H1 (cell line): Measurements from ENCODE around the gene FOXC2. TPM values are rescaled to one million over a fixed set of nuclear protein-coding genes. Genes with fewer than 3 reads are reported as not detected.

Source experiments
- CTCF ChIA-PET: fragments of 300-600 bp; sonication (Branson Sonifier 250); formaldehyde crosslinking; loops from one replicate; lab custom pipeline; 2021; ENCODE audit not compliant: partially characterized antibody; lab: Charles Lee
- POLR2A ChIA-PET: fragments of 300-600 bp; sonication (Branson Sonifier 250); formaldehyde crosslinking; loops from one replicate; lab custom pipeline; 2021; ENCODE audit warnings: inconsistent platforms; ENCODE audit not compliant: partially characterized antibody; lab: Charles Lee
- DNase-seq, 2 experiments: peaks; one replicate each; pipeline versions ENCODE4 v3.0.0 to v3.0.0-alpha.2; 2010 to 2022; ENCODE audit warnings: low spot score in 2 of 2, low read depth in 1 of 2, mixed read lengths in 1 of 2
- FAIRE-seq: peaks from 2 replicates; lab custom pipeline; 2011; peaks lifted over from hg19 to GRCh38; lab: Jason Lieb, UNC
- H2AFZ ChIP-seq: 2 replicates; pipeline ENCODE4 v1.8.1; 2012; ENCODE audit warnings: low read length, inconsistent platforms
- H2AK5ac ChIP-seq: 2 replicates; pipeline ENCODE4 v1.6.1; 2013; ENCODE audit warnings: low read depth, low read length
- H2BK120ac ChIP-seq: replicated peaks from 2 replicates; pipeline ENCODE3; 2013; ENCODE audit warnings: low read depth, low read length, inconsistent platforms
- H2BK12ac ChIP-seq: 2 replicates; pipeline ENCODE4 v1.6.1; 2013; ENCODE audit warnings: low read depth, low read length
- H2BK15ac ChIP-seq: 2 replicates; pipeline ENCODE4 v1.6.1; 2013; ENCODE audit warnings: low read length
- H2BK20ac ChIP-seq: 2 replicates; pipeline ENCODE4 v1.6.1; 2013; ENCODE audit warnings: low read length
- H2BK5ac ChIP-seq: 2 replicates; pipeline ENCODE4 v1.6.1; 2013; ENCODE audit warnings: low read depth, low read length
- H3K14ac ChIP-seq: 2 replicates; pipeline ENCODE4 v1.6.1; 2013; ENCODE audit warnings: inconsistent platforms; ENCODE audit not compliant: insufficient read length
- H3K18ac ChIP-seq: 2 replicates; pipeline ENCODE4 v1.6.1; 2013; ENCODE audit warnings: low read length; ENCODE audit errors: extremely low read depth
- H3K23ac ChIP-seq: 2 replicates; pipeline ENCODE4 v1.6.1; 2013; ENCODE audit warnings: inconsistent platforms; ENCODE audit not compliant: insufficient read length
- H3K23me2 ChIP-seq: 2 replicates; pipeline ENCODE4 v1.6.1; 2013; ENCODE audit warnings: low read depth, low read length
- H3K27ac ChIP-seq: 2 replicates; pipeline ENCODE4 v1.6.1; 2011; ENCODE audit warnings: low read depth, low read length, inconsistent platforms
- H3K27me3 ChIP-seq, 4 experiments: replicated peaks in 1 of 4; 1 replicate in 1 of 4; 2 replicates in 3 of 4; pipeline versions ENCODE4 v1.6.1 to v1.8.1; 2011 to 2013; ENCODE audit warnings: low read length in 3 of 4, mild to moderate bottlenecking in 3 of 4, inconsistent platforms in 2 of 4, mixed read lengths in 2 of 4, moderate library complexity in 1 of 4; ENCODE audit not compliant: control insufficient read depth in 3 of 4, insufficient read depth in 3 of 4; ENCODE audit errors: extremely low read depth in 1 of 4
- H3K36me3 ChIP-seq, 4 experiments: 2 replicates each; pipeline versions ENCODE4 v1.6.1 to v1.8.1; 2011 to 2013; ENCODE audit warnings: mild to moderate bottlenecking in 4 of 4, low read length in 3 of 4, moderate library complexity in 2 of 4, control low read depth in 1 of 4, inconsistent platforms in 1 of 4; ENCODE audit not compliant: insufficient read depth in 4 of 4, control insufficient read depth in 2 of 4
- H3K4ac ChIP-seq: replicated peaks from 2 replicates; pipeline ENCODE3; 2013; ENCODE audit warnings: low read length, low read depth, mixed read lengths, inconsistent platforms; ENCODE audit not compliant: insufficient read length
- H3K4me1 ChIP-seq, 4 experiments: replicated peaks in 1 of 4; 1 replicate in 1 of 4; 2 replicates in 3 of 4; pipeline versions ENCODE4 v1.6.1 to v1.8.1; 2011 to 2013; ENCODE audit warnings: low read length in 3 of 4, inconsistent platforms in 2 of 4, mixed read lengths in 1 of 4; ENCODE audit not compliant: insufficient read depth in 4 of 4, control insufficient read depth in 3 of 4
- H3K4me2 ChIP-seq, 2 experiments: 2 replicates each; pipeline versions ENCODE4 v1.6.1 to v1.8.1; 2011 to 2013; ENCODE audit warnings: low read depth in 2 of 2, low read length in 2 of 2, control low read depth in 1 of 2, inconsistent platforms in 1 of 2, mild to moderate bottlenecking in 1 of 2; ENCODE audit not compliant: insufficient read depth in 1 of 2
- H3K4me3 ChIP-seq, 4 experiments: fragments of 200-600, 300-600 bp in 1 of 4; sonication (generic), shearing (Covaris generic), sonication (Bioruptor Twin) in 1 of 4; 2 replicates each; pipeline versions ENCODE4 v1.5.1 to v1.8.1; 2011 to 2016; ENCODE audit warnings: low read length in 4 of 4, low read depth in 3 of 4, control low read depth in 2 of 4, inconsistent platforms in 2 of 4, mild to moderate bottlenecking in 2 of 4, mixed read lengths in 1 of 4, moderate library complexity in 1 of 4; ENCODE audit not compliant: insufficient read depth in 2 of 4; ENCODE audit errors: extremely low read depth in 1 of 4
- H3K56ac ChIP-seq: replicated peaks from 2 replicates; pipeline ENCODE3; 2013; ENCODE audit warnings: low read depth, mild to moderate bottlenecking, mixed read lengths, low read length, inconsistent platforms; ENCODE audit not compliant: insufficient read length
- H3K79me1 ChIP-seq: 2 replicates; pipeline ENCODE4 v1.6.1; 2013; ENCODE audit warnings: low read depth, low read length, control low read depth
- H3K79me2 ChIP-seq, 2 experiments: 2 replicates each; pipeline versions ENCODE4 v1.6.1 to v1.8.1; 2012 to 2013; ENCODE audit warnings: low read length in 2 of 2, mild to moderate bottlenecking in 2 of 2, inconsistent platforms in 1 of 2; ENCODE audit not compliant: insufficient read depth in 2 of 2, control insufficient read depth in 1 of 2
- H3K9ac ChIP-seq, 4 experiments: replicated peaks in 1 of 4; 1 replicate in 1 of 4; 2 replicates in 3 of 4; pipeline versions ENCODE4 v1.6.1 to v1.8.1; 2011 to 2013; ENCODE audit warnings: low read depth in 3 of 4, low read length in 3 of 4, control low read depth in 2 of 4, mild to moderate bottlenecking in 2 of 4, moderate library complexity in 2 of 4, inconsistent platforms in 1 of 4; ENCODE audit errors: extremely low read depth in 1 of 4
- H3K9me3 ChIP-seq, 2 experiments: 2 replicates each; pipeline versions ENCODE4 v1.6.1 to v1.8.1; 2012 to 2013; ENCODE audit warnings: mild to moderate bottlenecking in 2 of 2, moderate library complexity in 2 of 2, control low read depth in 1 of 2, inconsistent platforms in 1 of 2, low read depth in 1 of 2, low read length in 1 of 2, mixed read lengths in 1 of 2; ENCODE audit not compliant: insufficient read depth in 2 of 2
- H4K20me1 ChIP-seq, 2 experiments: replicated peaks in 1 of 2; 2 replicates each; pipeline versions ENCODE3 to v1.8.1; 2011 to 2013; ENCODE audit warnings: inconsistent platforms in 2 of 2, low read length in 2 of 2, mild to moderate bottlenecking in 1 of 2; ENCODE audit not compliant: insufficient read depth in 2 of 2, control insufficient read depth in 1 of 2
- H4K5ac ChIP-seq: 2 replicates; pipeline ENCODE4 v1.6.1; 2013; ENCODE audit warnings: low read length, low read depth, mixed read lengths, inconsistent platforms; ENCODE audit not compliant: insufficient read length
- H4K8ac ChIP-seq: 2 replicates; pipeline ENCODE4 v1.8.0; 2013; ENCODE audit warnings: mild to moderate bottlenecking, moderate library complexity, low read length, inconsistent platforms; ENCODE audit not compliant: insufficient read depth; ENCODE audit errors: extremely low read depth
- H4K91ac ChIP-seq: replicated peaks from 2 replicates; pipeline ENCODE3; 2013; ENCODE audit warnings: low read length, mixed read lengths, inconsistent platforms; ENCODE audit not compliant: insufficient read length
- HDAC6 ChIP-seq: IDR thresholded peaks from one replicate; pipeline ENCODE4 v1.7.1; 2012; ENCODE audit warnings: low read depth, mild to moderate bottlenecking, inconsistent platforms, low read length, moderate library complexity
- POLR2AphosphoS5 ChIP-seq: IDR thresholded peaks from 2 replicates; pipeline ENCODE4 v1.6.1; 2011; ENCODE audit warnings: low read depth, low read length
- YY1 ChIP-seq: IDR thresholded peaks from 2 replicates; pipeline ENCODE4 v1.6.1; 2011; ENCODE audit warnings: low read depth, mild to moderate bottlenecking, low read length
- WGBS, 2 experiments: shearing (Covaris generic) in 1 of 2; methylation state at CpG; one replicate each; pipeline versions ENCODE4 v1.1.6 to v1.1.7; 2013 to 2015; ENCODE audit warnings: low lambda C conversion rate in 2 of 2, mixed read lengths in 2 of 2, inconsistent platforms in 1 of 2, low coverage in 1 of 2, missing lambda C conversion rate in 1 of 2; ENCODE audit not compliant: insufficient replicate concordance in 2 of 2, insufficient coverage in 1 of 2, insufficient read length in 1 of 2; ENCODE audit errors: extremely low coverage in 1 of 2, missing lambda C conversion rate in 1 of 2; 5-methylcytosine and 5-hydroxymethylcytosine counted together
- polyA plus RNA-seq, 7 experiments: library from polyadenylated mRNA; depleted of rRNA in 3 of 7; stranded (reverse) in 5 of 7; unstranded in 2 of 7; fragments of >200 nt in 5 of 7; fragments of 200-250 nt in 2 of 7; gene quantifications; 1 replicate in 5 of 7; 2 replicates in 1 of 7; 4 replicates in 1 of 7; pipeline versions ENCODE4 v1.2.1 to v1.2.3, GENCODE V29; 2011 to 2013; ENCODE audit warnings: missing spikeins in 2 of 7, mixed read lengths in 2 of 7
- total RNA-seq: library from RNA; stranded (reverse); fragmentation: NEBNext Ultra II Directional; extraction: Animal tissue kit (Norgen Biotek cat#: 25700); gene quantifications from 2 replicates; pipeline ENCODE4 v1.2.1, GENCODE V29; 2021

The FOXC2 gene
- total and polyA plus RNA-seq, 2 of the 8 experiments (the other 6 are each of a cell fraction or from before 2014, with no cell fraction given) = 0.09 TPM; not detected in 1

GRCh38 chr16:86618431-86619238 lies 52.0 kb downstream of the FOXC2 start:
- H3K14ac ChIP-seq = no peak overlapping the region
- H3K23me2 ChIP-seq = no peaks in the 10 kb centered on the region
- H3K18ac ChIP-seq = peak overlapping the region; percentile 19; the same call in 1 of the 2 replicates
- no peaks in the 10 kb centered on the region for H3K27me3 ChIP-seq
- POLR2A ChIA-PET = no interaction called here
- H3K27ac ChIP-seq = no peak overlapping the region
- no peak overlapping the region for H3K23ac ChIP-seq
- no peak overlapping the region for H2BK120ac ChIP-seq
- H4K5ac ChIP-seq = no peak overlapping the region
- CTCF ChIA-PET = interaction anchor here (1.0 to 1.4 kb wide), 3 partner anchors 19 to 444 kb away, joined by 3 to 4 read pairs (median 3); no protein-coding TSS in a partner anchor
- H3K9me3 ChIP-seq = no peaks in the 10 kb centered on the region
- H4K20me1 ChIP-seq = no peaks in the 10 kb centered on the region
- 93% methylated on average over 16 of the region's 16 CpGs; no CpG with 5 or more reads in 1 of the 2 experiments for WGBS, 2 experiments
- H3K4me2 ChIP-seq = no peak overlapping the region
- no peaks in the 10 kb centered on the region for H3K36me3 ChIP-seq
- TF ChIP-seq YY1 = no peak
- no peak for TF ChIP-seq POLR2AphosphoS5
- no peak for TF ChIP-seq HDAC6
- FAIRE-seq (no peak), DNase-seq (no peak)
- peaks cover 0 to 5% (median 0%) of the 10 kb centered on the region in 4 experiments; a peak in 2 of 7 replicates for H3K4me1 ChIP-seq
- H4K91ac ChIP-seq = no peak overlapping the region
- no peak overlapping the region for H4K8ac ChIP-seq
- H3K9ac ChIP-seq = no peak overlapping the region
- 0 out of 2 replicates have a peak overlapping the region, but pooled peaks have one; percentile 52 for H2AFZ ChIP-seq
- no peaks in the 10 kb centered on the region for H3K79me1 ChIP-seq
- no peak overlapping the region for H3K4me3 ChIP-seq
- no peak overlapping the region for H2BK20ac ChIP-seq
- H3K56ac ChIP-seq = no peak overlapping the region
- no peak overlapping the region for H2BK5ac ChIP-seq
- 0 out of 2 replicates have a peak overlapping the region, but pooled peaks have one; percentile 75 for H2AK5ac ChIP-seq
- no peaks in the 10 kb centered on the region for H3K79me2 ChIP-seq
- no peak overlapping the region; the same call in 1 of the 2 replicates for H2BK15ac ChIP-seq
- H2BK12ac ChIP-seq = 0 out of 2 replicates have a peak overlapping the region, but pooled peaks have one; percentile 68
- H3K4ac ChIP-seq = no peak overlapping the region
